ENCODE data around the gene HDAC4.
A peak's percentile ranks its signal among the peaks of the same experiment; 100 is the strongest.

Gene HDAC4

DNA sequence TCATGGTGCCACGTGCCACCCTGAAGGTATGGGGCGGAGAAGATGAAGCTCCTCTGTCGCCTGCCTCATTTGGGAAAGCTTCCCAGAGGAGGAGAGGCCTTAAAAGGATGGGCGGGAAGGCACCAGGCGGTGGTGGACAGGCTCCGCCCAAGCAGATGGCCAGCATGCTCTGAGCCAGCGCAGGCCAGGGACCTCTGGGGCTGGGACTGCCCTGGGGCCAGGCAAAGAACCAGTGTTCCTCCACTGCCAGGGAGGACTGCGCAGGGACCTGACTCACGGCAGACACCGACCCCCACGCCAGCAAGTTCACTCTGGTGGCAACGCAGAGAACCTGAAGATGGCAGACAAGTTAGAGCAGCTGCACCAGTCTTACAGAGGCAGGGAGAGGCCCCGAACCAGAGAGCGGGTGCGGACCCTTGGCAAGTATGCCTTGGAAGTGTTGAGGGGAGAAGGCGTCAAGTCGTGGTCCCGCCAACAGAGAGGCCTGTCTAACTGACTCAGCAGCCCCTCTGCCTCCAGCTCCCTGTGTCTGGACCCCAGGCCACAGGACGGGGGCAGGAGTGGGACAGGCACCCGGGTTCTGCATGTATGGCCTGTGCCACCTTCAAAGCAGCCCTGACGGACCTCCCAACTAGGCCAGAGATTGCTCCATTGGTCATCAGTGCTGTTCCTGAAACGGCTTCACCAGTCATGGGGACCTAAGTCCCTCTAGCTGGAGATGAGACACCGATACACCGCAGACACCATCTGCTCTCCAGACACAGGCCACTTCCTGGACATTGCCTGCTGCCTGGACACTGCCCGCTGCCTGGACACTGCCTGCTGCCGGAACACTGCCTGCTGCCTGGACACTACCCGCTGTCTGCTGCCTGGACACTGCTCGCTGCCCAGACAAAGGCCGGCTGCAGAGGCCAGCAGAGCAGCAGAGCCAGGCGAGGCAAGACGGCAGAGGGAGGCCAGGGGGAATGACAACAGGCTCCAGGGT, 124.7 kb downstream of the HDAC4 start:
- no peak for DNase-seq

DNA sequence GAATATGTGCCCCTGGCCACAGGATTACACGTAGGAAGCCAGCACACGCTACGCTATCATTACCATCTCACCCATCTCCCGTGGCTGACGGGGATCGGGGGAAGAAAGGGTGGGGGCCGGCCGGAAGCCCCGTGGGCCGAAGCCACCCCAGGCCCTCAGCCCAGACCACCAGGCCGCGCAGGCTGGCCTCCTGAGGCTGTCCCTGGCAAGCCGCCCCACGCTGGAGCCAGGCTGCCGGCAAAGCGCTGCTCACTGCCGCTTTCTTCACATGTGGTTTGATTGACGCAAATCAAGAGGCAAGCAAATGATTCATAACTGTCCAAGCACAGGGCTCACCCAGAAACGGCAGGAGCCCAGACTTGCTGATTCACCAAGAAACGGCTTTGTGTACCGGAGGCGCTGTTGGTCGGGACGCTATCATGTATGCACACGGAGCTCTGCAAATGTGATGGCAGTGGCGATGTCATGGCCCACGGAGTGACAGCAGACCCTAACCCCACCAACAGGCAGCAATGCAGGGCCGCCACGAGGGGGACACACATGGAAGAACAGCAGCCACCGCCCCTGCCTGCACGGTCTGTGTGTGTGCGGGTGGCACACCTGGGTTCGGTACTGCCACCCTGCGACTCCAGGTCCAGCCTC, 125.7 kb downstream of the HDAC4 start:
- DNase-seq, result no peak

DNA sequence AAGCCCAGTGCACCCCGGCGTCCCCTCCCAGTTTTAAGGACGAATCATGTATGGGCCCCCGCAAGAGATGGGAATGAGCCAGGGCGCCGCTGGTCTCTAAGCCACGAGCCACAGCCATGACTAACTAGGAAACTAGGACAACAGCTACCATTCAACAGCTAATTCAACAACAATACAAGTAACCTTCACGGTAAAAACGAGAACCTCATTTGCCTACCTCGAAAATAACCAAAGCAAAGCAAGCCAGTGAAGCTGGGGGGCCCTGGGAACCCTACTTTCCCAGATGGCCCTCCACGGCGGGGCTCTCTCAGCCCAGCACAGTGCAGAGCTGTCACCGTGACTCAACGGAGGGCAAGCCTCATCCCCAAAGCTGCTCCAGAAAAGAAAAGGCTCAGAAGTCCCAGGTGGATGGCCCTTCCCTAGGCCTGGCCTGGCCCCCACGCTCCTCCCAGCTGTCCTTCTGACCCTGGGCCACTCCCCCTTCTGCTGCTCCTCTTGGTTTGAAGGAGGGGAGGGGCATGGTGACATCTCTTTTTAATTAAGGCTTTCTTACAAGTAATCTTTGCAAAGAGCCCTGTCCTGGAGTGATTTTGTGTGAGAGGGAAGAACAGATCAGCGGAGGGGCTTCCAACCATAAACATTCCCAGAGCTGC, 126.3 kb downstream of the HDAC4 start:
- no peak for DNase-seq

DNA sequence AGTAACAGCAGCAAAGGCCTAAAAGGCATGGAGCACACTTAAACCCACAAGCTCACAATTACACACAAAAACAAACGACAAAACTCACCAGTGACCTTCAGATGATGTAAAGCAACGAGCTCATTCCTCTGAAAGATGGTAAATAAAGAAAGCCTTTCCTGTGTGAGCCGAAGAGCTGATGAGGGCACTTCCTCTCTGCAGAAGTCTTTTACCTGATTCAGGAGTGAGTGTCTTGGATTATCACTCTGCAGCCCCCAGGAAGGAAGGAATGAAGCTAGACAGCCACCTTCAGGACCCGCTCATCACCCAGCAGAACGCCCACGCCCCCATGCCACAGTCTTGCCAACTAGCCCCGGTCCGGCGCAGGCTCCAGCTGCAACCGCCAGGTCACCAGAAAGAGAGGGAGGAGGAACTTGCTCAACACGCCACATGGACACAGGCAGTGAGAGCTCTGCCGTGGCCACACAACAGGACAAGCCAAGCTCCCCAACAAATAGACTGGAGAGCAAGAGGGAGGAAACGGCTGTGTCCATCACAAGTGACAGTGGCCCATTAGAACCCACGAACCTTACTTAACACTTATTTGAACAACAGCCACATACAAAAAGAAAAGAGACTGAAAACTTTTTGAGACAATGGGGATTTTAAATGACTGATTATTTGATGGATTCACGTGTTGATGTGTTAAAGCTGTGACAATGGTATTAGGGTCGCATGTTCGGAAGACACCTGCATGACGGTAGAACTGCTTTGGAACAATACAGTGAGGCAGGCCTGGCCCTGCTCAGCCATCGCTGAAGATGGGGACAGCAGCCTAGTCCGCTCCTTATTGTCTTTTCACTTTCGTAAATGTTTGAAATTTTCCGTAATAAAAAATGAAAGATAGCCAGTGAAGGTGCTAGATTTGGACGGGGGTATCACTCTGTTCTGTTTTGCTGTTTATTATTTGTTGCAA, 127.3 kb downstream of the HDAC4 start:
- DNase-seq, result no peak

DNA sequence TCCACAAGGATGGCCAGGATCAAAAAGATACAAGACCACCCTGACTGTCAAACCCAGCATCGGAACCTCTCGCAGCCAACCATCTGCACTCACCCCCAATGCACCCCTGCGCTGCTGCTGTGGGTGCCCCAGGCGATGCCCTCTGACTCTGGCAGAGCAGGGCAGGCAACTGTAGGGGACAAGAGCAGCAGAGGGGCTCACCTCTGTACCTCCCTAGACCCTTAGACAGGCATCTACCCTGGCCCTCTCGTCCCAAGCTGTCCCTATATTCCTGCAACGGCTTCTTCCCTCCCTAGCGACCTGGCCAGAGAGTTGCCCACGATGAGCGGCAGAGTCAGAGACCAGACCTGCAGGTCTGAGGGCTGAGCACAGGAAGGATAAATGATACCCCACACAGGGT, 128.2 kb downstream of the HDAC4 start:
- no peak for DNase-seq

DNA sequence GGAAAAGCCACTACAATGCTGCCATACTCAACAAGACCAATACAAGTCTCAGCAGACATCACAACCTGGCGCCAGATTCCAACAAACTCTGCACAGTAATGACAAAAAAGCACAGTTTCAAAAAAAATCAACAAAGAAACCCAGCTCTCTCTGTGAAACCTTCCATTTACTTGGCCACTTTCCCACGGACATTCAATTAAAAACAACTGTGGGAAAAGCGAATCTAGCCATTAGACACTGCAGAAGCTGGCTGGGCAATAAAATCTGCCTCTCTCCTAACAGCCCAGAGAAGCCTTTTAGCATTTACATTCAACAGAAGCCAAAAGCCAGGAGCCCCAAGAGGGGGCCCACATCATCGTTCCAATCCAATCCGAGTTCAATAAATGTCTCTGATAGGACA, 128.9 kb downstream of the HDAC4 start:
- DNase-seq, result no peak

DNA sequence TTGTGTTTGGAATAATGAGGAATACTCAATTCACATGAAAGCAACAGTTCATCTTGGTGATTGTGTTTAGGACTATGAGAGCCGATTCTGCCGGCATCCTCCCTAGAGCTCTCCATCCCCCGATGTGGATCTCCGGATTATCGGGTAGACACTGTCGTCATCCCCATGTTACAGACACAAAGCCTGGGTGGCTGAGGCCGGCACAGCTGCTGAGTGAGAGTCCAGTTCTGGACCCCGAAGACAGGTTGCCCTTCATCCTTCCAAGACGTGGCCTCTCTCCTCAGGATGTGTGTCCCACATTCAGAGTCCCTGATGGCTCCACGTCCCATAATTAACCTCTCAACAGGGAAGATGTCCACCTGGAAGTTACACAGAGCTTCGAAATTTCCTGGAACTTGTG, 129.3 kb downstream of the HDAC4 start:
- no peak for DNase-seq

DNA sequence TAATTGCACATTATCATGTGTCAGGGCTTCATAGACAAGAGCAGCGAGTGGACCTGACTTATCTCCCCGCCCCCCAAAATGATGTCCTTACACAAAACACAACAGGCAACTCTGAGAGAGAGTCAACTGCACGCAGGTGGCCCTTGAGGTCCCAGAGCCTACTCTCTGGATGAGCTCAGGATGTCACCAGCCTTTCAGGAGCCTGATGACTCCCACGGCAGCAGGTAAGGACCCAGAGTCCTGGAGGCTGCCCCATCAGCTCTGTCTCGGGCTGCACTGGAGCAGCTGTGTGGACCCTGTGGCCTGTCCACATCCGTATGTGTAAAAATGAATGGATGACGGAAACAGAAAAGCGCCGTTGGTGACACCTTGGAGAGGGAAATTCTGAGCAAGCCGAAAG, 130.9 kb downstream of the HDAC4 start:
- no peak for DNase-seq

DNA sequence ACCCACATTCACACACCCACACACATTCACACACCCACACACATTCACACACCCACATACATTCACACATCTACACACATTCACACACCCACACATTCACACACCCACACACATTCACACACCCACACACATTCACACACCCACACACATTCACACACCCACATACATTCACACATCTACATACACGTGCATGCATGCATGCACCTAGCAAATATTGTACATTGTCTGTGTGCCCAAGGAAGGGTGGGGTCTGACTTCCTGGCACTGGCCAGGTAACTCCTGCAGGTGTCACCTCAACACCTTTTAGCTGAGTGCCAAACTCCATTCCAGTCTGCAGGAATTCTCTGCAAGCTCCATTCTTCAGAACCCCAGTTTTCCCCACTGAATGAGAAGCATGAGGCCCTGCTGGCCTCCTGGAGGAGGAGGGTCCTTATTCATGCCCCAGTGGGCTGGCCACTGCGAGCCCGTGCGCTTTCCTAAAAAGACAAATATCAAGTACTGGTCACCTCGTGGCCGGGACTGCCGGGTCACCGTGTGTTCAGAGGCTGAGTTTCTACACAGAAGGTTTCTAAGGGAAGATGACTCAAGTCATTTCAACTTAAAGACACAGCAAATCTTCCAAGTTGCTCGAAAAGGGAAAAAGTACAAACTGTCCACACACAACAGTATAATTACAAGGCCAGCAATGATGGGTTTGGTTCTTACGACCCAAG, 131.5 kb downstream of the HDAC4 start:
- DNase-seq, result no peak

DNA sequence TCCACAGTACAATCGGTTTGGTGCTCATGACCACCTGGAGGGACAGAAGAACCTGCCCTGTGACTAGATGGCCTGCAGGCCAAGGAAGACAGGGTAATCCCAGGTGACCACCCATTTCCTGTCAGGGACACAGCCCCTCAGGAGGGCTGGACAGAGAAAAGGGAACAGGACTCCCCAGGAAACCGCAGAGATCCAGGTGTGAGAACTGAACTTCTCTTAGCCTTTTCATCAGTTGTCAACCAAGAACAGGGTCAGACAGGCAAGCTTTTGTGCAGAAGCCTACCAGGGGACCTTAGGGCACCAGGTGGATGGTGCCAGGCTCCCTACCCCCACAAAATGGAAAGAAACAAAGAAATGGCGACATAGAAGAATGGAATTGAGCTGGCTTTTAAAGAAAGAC, 132.3 kb downstream of the HDAC4 start:
- DNase-seq, result peak; percentile 81

DNA sequence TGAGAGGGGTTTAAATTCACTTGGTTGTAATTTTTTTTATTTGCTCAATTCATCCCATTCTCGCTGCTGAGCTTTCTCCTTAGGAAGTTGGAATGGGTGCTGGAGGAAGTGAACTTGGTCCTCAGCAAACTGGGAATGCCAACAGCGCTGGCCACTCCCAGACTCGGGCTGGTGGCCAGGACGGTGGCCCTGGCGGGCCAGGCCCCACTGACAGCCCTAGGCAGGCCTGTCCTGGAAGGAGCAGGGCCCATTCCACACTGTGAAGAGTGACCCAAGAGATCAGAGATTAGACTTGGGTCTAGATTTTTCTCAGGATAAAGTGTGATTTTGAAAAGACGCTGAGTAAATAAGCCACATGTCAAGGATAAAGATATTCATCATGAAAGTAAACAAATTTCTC, 132.7 kb downstream of the HDAC4 start:
- no peak for DNase-seq

DNA sequence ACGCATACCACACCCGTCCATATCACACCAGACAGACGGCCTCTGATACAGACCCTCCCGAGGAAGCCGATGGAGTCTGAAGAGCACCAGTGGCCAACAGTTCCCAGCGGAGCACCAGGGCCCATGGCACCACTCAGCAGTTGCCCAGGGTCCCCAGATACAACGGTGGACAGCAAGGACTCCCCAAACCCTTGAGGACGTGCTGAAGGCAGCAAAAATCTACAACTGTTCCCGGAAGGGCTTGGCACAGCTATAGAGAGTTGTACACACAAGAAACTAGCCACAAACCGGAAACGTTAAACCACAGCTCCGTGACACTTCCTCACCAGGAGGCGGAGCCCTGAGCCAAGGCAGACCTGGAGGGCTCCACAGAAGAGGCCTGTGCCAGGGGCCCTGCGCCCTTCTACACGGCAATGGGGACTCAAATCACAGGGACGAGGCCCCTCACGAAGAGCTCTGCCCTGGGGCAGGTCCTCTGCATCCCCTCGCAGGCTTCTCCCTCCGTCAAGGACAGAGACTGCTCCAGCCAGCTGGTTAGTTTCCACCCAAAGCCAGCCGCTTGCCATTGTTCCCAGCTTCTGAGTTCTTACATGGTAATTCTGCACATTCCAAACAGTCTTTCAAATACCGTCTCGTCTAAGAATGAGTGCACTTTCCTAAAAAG, 133.4 kb downstream of the HDAC4 start:
- DNase-seq, result peak; percentile 94

DNA sequence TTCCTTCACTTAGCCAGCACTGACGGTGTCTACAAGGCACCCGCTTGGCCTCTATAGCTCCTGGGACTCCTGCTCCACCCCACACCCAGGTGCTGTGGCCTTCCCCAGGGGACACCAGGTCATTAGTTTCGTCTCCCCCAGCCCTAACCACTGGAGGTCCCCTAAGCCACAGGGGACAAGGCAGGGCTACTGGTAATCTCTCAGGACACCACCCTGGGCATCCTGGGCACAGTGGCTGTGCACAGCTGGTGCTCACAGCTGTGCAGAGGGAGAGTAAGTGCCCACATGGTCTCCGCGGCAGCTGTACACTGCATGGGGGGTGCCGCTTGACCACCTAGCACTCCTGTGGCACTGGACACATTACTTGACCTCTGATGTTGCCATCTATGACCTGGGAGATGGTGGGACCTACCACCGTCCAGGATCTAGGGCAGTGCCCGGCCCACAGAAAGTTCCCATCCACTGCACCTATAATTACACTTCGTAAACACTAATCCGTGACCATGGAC, 134.0 kb downstream of the HDAC4 start:
- DNase-seq, result peak; percentile 70

DNA sequence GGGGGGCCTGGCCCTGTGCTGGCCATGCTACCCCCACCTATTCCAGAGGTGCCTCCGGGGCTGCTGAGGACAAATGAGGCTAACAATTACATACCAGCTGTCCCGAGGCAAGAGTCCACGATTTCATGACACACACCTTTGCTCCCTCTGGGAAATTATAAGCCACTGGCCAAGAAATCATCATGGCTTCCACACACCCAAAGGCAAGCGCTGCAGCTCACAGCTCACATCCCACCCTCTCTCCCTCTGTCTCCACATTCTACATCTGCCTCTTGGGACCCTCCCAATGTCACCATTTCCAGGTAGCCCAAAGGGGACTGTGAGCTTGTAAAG, 134.4 kb downstream of the HDAC4 start:
- no peak for DNase-seq

DNA sequence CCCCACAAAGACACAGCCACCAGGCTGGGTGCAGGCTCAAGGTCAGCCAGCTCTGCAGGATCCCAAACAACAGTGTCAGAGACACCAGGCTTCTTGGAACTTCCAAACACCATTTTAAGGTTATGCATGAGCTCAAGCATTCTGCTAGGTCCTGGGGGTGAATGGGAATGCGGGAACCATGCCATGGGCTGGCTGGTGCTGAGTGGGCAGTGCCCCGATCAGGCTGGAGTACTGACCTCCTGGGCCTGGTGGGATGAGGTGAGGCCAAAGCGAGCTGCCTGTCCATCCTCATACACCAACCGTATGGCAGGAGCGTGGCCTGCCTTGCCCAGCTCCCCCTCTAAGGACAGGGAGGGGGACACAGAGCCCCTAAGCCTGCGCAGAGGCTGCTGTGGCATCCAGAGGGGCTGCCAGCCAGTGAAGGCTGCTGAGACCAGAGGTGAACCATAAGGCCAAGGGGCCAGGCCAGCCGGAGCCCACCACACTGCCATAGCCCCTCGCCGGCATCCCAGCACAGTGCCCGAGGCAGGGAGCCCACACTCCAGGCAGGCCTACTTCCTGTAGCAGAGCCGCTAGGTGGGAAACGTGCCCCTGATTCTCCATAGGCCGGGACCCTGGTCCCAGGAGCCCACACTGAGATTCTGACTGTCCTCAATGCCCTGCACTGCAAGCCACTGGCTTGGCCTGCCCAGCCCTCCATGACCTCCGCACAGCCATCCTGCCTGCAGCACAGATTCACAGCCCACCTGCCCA, 135.0 kb downstream of the HDAC4 start:
- no peak for DNase-seq

DNA sequence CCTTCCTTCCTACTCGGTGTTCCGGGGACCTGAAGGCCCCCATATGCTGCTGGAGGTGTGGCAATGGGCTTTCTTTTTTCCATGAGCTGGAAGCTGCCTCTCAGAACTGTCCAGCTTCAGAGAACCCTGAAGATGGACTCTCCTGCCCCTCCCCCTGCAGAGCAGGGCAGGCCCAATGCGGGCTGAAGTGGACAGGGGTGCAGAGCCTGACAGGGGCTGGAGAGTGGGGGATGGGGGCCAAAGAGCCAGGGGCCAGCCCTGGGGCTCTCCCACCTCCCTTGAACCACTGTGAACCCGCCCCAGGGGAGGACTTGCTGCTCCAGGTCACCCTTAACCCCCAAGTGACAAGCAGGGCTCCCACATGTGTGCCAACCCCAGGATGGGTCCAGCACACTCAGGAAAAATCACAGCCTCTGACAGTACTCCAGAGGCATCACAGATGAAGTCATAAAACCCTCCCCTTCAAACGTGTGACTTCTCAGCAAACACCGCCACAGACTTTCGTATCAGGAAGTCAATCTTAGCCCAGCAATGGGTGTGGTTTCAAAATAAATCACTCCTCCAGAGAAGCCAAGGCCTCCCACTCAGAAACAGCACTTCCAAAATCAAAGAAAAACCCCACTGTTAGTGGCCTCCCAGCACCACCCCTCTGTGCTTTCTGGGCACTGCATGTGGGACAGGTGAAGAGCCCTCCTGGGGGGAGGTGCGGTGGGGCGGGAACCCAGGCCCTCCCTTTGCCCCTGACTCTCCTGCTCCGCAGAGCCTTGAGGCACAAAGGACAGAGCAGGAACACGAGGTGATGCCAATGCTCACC, 135.8 kb downstream of the HDAC4 start:
- DNase-seq, result peak; percentile 25

DNA sequence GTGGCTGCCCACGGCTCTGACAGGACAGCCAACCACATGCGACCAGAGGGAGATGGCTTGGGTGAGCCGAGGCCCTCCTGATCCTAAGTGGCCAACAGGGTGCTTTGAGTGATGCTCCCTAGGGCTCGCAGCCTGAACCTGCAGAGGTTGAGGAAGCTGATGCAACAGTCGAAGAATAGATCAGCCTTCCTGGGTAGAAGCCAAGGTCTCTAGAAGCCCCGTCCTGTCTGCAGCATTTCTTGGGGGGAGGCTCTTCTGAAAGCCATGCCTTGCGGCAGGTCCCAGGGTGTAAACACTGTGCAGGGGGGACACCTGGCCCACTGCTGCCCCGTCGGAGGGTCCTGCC, 136.4 kb downstream of the HDAC4 start:
- no peak for DNase-seq

DNA sequence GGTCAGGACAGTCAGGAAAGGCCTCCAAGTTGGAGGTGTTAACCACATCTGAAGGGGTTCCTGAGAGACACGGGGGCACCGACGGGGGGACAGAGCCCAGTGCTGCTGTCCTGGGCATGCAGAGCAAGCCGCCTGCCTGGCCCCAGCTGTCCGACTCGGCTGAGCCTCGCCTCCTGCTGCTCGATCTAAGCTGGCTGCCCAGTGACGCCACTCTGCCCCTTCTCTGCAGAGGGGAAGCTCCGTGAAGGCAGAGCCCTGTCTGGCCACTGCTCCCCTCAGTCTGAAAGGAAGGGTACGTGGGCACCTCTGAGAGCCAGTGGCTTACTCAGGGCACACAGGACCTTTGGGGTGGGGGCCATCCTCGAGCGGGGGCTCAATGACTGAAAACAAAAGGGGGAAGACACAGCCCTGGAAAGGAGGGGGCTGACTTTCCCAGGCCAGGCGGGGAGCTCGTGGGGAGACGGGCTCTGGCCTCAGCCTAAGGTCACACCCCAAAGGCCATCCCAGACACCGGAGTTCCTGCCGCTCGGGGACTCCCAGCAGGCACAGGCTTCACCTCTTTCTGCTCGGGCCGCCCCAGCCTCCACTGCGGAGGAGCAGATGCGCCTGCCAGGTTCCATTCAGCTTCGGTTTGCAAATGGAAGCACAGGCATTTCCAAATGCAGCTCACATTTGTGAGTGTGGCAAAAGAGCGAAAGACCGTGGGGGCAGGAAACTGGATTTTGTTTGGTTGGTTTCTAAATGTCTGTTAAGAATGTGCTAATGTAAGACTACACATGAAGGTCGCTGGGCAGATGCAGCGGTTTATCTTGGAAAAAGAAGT, 136.9 kb downstream of the HDAC4 start:
- no peak for DNase-seq

DNA sequence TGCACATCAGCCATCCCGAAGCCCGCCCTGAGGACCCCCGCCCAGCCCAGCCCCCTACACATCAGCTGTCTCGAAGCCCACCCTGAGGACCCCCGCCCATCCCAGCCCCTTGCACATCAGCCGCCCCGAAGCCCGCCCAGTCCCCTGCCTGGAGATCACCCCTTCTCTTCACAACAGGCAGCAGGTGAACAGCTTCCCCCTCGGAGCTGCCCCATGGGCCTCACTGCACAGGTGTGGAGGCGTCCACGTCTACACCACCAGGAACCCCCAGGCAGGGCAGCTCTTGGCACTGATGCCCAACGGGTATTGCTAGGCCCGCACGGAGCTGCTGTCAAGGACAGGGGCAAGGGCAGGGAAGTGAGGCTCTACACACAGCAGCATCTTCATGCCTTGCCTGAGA, 137.6 kb downstream of the HDAC4 start:
- no peak for DNase-seq

Data from RPMI8226 (cell line).